GM18858 (cell line): ENCODE data around the gene PADI1.

Source experiments
- ATAC-seq: cut with Tn5 transposase; IDR thresholded peaks from one replicate; pipeline ENCODE4 v1.9.1; 2021; ENCODE audit not compliant: unreplicated experiment

The PADI1 gene

GRCh38 chr1:17270891-17271765 is 66.2 kb downstream of the PADI1 start:
- no peak for ATAC-seq

- no peak for ATAC-seq
These were observed 67.1 kb downstream of the PADI1 start for GRCh38 chr1:17272066-17272465.

GRCh38 chr1:17272646-17273045 is 67.7 kb downstream of the PADI1 start:
- no peak for ATAC-seq

- no peak for ATAC-seq
These were observed 68.2 kb downstream of the PADI1 start for GRCh38 chr1:17273096-17273495.

- ATAC-seq = no peak
These were observed 69.5 kb downstream of the PADI1 start for GRCh38 chr1:17274186-17275170.

- no peak for ATAC-seq
These were observed 71.6 kb downstream of the PADI1 start for GRCh38 chr1:17276568-17276967.

- no peak for ATAC-seq
These were observed 72.7 kb downstream of the PADI1 start for GRCh38 chr1:17277511-17278159.

GRCh38 chr1:17278996-17279830 is 74.3 kb downstream of the PADI1 start:
- ATAC-seq = no peak

GRCh38 chr1:17280436-17280835 is 75.5 kb downstream of the PADI1 start:
- no peak for ATAC-seq

GRCh38 chr1:17280894-17281293 is 76.0 kb downstream of the PADI1 start:
- ATAC-seq = no peak

GRCh38 chr1:17281775-17282181 is 76.8 kb downstream of the PADI1 start:
- no peak for ATAC-seq

GRCh38 chr1:17282836-17283235 is 77.9 kb downstream of the PADI1 start:
- no peak for ATAC-seq

- ATAC-seq = no peak
These were observed 81.7 kb downstream of the PADI1 start for GRCh38 chr1:17286646-17287045.

- ATAC-seq = no peak
These were observed 82.3 kb downstream of the PADI1 start for GRCh38 chr1:17287130-17287776.

- ATAC-seq = no peak
These were observed 84.8 kb downstream of the PADI1 start for GRCh38 chr1:17289721-17290120.

- ATAC-seq = no peak
These were observed 85.6 kb downstream of the PADI1 start for GRCh38 chr1:17290553-17290952.

- no peak for ATAC-seq
These were observed 87.6 kb downstream of the PADI1 start for GRCh38 chr1:17292299-17293160.

- ATAC-seq = no peak
These were observed 88.9 kb downstream of the PADI1 start for GRCh38 chr1:17293681-17294425.
